HG03045 (cell line): ENCODE data around the gene TBCA.
"Not testable (repeated sequence)": the region's sequence is repeated elsewhere in the genome, so short reads cannot be mapped to it uniquely, and the experiment has no call there.

ENCODE experiments used
- ATAC-seq: cut with Tn5 transposase; IDR thresholded peaks from one replicate; pipeline ENCODE4 v1.9.1; 2021; ENCODE audit warnings: mild to moderate bottlenecking, moderate library complexity; ENCODE audit not compliant: unreplicated experiment

The TBCA gene

GRCh38 chr5:77718934-77719610 is 57.1 kb downstream of the TBCA start:
- peak; percentile 61 for ATAC-seq

- ATAC-seq = no peak
Observed at GRCh38 chr5:77709993-77710685, 66.0 kb downstream of the TBCA start.

DNA sequence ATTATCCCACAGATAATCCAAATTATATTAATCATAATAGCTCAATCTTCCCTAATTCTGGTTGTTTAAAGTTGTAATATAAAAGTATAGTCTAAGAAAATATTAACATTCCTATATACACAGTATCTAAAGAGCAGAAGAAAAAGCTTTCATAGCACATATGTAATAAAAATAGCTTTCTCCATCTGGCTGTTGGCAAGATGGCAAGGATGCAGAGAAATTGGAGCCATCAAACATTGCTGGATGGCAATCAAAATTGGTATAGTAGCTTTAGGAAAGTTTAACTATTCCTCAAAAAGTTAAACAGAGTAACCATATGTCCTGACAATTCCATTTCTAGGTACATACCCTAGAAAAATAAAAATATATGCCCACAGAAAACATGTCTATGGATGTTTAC is 66.8 kb downstream of the TBCA start:
- no peak for ATAC-seq

- no peak for ATAC-seq
Observed at GRCh38 chr5:77707791-77708190, 68.3 kb downstream of the TBCA start.

GRCh38 chr5:77699569-77699968 is 76.6 kb downstream of the TBCA start:
- not testable (repeated sequence) for ATAC-seq

DNA sequence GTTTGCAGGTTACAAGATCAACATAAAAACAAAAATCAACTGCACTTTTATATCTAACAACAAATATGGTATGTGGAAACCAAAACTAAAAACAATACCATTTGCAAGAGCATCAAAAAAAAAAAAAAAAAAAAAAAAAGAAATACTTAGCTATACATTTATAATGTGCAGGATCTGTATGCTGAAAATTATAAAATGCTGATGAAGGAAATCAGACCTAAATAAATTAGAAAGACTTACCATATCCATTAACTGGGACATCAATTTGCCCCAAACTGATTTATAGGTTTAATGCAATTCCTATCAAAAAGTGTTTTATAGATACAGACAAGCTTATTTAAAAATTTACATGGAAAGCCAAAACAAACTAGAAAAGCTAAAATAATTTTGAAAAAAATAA is 77.2 kb downstream of the TBCA start:
- no peak for ATAC-seq

DNA sequence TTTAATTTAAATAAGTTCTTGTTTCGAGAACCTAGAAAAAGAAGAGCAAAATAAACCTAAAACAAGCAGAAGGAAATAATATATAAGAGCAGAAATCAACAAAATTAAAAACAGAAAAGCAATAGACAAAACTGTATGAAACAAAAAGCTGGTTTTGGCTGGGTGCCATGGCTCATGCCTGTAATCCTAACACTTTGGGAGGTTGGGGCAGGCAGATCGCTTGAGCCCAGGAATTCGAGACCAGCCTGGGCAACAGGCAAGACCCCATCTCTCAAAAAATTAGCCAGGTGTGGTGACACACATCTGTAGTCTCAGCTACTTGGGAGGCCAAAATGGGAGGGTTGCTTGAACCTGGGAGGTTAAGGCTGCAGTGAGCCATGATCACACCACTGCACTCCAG is 78.4 kb downstream of the TBCA start:
- ATAC-seq = no peak

GRCh38 chr5:77696120-77696519 is 80.0 kb downstream of the TBCA start:
- ATAC-seq = no peak

GRCh38 chr5:77693913-77694312 is 82.2 kb downstream of the TBCA start:
- no peak for ATAC-seq

GRCh38 chr5:77683171-77683732 is 92.9 kb downstream of the TBCA start:
- ATAC-seq = no peak

GRCh38 chr5:77670526-77670925 is 105.6 kb downstream of the TBCA start:
- ATAC-seq = no peak

DNA sequence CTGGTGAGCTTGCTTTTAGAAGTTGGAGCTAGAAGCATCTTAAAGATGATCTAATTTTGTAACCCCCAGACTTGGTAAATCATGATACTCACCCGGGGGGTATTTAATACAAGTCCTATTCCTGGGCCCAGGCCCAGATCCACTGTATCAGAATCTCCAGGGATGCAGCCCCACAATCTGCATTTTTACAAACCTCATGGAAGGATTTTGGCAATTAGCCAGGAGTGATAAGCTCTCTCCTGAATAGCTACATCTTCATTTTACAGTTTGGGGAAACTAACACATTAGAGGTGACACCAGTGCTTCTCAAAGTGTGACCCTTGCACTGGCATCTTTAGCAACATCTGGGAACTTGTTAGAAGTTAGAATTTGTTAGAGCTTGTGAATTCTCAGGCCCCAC is 106.5 kb downstream of the TBCA start:
- no peak for ATAC-seq

- no peak for ATAC-seq
Observed at GRCh38 chr5:77663090-77663863, 112.9 kb downstream of the TBCA start.

DNA sequence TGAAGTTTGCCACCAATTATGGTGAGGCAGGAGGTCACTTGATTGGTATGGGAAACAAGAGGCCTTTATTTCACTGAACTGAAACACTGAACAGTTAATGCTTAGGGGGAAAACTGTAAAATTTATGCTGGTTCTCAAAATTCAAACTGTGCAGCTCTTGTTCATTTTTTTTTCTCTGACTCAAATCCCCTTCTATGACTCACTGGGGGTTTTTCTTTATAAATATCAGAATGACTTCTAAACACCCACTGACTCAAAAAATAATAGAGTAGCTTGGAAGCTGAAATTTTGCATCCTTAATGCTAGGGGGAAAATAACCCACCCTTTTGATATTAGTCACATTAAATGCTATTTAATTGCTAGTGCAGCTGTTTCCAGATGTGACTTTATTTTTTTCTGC is 113.5 kb downstream of the TBCA start:
- no peak for ATAC-seq

- ATAC-seq = no peak
Observed at GRCh38 chr5:77658662-77659061, 117.5 kb downstream of the TBCA start.

GRCh38 chr5:77651343-77651742 is 124.8 kb downstream of the TBCA start:
- ATAC-seq = no peak

DNA sequence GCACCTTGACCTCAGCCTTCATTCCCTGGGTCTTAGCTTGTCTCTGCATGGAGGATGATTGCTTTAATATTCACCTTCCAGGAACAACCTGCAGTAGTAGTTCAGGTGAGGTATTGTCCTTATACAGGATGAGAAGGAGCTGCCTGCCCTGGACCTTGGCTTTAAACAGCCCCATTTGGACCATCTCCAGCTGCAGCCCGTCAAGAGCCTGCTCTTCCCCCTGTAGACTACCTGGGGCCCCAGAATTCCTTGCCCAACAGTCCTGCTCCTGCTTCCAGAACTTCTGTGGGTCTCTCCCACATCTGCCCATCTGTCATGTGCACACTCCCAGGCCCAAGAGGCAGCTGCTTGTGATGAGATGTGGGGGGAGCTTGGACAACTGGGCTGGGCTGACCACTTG is 125.5 kb downstream of the TBCA start:
- ATAC-seq = no peak

DNA sequence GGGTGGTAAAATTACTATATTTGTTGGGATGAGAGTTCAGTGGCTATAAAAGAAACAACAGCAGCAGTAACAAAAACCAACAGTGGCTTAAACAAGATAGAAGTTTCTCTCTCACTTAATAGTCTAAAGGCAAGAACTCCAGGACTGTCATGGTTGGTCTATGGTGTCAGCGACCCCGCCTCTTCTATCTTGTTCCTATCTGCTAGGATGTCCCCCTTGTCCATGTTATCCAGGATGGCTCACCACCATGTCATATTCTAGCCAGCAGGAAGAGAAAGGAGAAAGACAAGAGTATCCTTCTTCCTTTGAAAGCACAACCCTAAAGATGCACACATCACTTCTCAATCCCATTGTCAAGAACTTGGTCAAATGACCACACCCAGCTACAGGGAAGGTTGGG is 126.4 kb downstream of the TBCA start:
- no peak for ATAC-seq

DNA sequence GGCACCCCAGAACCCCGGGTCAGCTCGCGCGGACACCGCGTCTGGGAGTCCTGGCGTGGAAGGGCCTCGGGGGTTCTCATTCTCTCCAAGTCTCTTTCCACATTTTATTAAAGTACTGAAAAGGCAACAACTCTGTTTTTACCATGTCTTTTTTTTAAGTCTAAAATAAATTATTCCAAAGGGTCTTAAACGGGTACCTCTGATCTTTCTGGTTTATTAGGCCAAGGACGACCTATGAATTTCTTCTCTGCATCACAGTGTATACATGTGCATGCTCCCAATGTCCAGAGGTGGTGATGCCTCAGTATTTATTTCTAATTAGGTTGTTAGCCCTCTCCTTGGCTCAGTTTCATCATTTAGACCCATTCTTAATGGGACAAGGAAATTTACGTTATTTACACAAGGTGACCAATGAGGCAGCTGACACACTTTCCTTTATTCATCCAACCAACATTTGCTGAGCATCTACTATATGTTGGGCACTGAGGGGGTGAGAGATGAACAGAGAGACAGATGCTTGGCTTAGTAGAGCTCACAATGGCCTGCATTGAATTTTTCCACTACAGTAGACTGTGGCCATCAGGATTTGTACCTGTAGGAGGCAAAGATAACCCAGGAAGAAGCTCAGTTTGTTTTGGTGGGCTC is 130.0 kb downstream of the TBCA start:
- no peak for ATAC-seq

DNA sequence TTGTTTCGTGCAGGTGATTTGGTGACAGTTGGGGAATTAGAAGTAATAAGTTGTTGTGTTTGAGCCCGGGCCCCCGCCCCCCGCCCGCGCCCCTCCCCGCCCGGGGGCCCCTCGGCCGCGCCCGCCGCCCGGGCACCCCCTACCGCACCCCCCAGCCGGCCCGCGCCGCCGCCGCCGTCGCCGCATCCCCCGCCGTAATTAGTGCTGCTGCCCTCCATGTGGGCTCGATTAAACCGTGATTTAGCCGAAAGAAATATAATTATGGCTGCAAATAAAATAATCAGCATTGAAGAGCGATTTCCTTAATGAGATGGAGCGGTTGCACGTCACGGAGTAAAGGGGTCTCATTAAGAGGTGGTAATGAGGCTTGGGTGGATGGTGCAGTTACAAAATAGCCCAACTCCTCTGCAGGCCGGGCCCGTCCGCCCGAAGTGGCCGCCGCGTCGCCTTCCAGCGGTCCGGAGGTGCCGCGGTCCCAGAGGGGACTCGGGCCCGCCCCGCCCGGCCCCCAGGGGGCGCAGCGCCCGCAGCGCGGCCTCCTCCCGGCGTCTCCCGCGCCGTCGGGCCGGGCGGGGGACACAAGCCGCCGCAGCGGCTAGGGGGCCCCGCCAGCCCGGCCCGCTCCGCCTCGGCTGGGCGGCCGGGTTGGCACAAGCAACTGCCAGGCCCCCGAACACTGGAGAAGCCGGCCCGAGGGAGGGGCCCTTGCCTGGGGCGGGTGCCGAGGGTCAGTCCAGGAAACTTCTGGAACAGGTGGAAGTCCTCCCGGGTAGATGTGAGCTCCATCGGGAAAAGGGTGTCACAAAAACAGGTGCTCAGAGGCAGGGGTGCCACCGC is 130.8 kb downstream of the TBCA start:
- ATAC-seq = peak; percentile 47
